Endothelial cell of umbilical vein (primary cell): ENCODE measurements around the gene PIAS2. TPM values are rescaled to one million over a fixed set of nuclear protein-coding genes. Genes with fewer than 3 reads are reported as not detected.

Source experiments
- BruUV-seq: library from RNA; stranded (reverse); fragments of 400-500 nt; replicated peaks from 2 replicates; lab custom pipeline; 2021; lab: Mats Ljungman, UMichigan
- CTCF ChIA-PET: fragments of 300-600, 350-600 bp; sonication (Branson Sonifier 250); formaldehyde crosslinking; loops from one replicate; lab custom pipeline; 2021; ENCODE audit warnings: antibody characterized with exemption, inconsistent platforms; lab: Charles Lee
- POLR2A ChIA-PET: fragments of 300-600, 350-600 bp; sonication (Branson Sonifier 250); formaldehyde crosslinking; loops from one replicate; lab custom pipeline; 2021; ENCODE audit warnings: antibody characterized with exemption, inconsistent platforms; lab: Charles Lee
- DNase-seq: peaks from one replicate; pipeline ENCODE4 v3.0.0-alpha.2; 2011; ENCODE audit warnings: low read depth, low spot score
- FAIRE-seq: peaks from 2 replicates; lab custom pipeline; 2011; peaks lifted over from hg19 to GRCh38; lab: Jason Lieb, UNC
- H2AFZ ChIP-seq: 2 replicates; pipeline ENCODE4 v1.6.0; 2012; ENCODE audit warnings: low read depth, low read length, control low read depth, inconsistent platforms
- H3K27ac ChIP-seq: 2 replicates; pipeline ENCODE4 v1.5.1; 2011; ENCODE audit warnings: low read depth, mild to moderate bottlenecking, control low read depth, low read length, moderate library complexity; ENCODE audit not compliant: insufficient read depth
- H3K27me3 ChIP-seq, 2 experiments: 2 replicates each; pipeline versions ENCODE4 v1.6.0 to v1.6.1; 2011; ENCODE audit warnings: low read length in 2 of 2, mixed read lengths in 1 of 2; ENCODE audit not compliant: control insufficient read depth in 2 of 2, insufficient read depth in 2 of 2
- H3K36me3 ChIP-seq, 2 experiments: 2 replicates in 1 of 2; 3 replicates in 1 of 2; pipeline ENCODE4 v1.5.1; 2011; ENCODE audit warnings: low read length in 2 of 2, mild to moderate bottlenecking in 1 of 2, moderate library complexity in 1 of 2; ENCODE audit not compliant: control insufficient read depth in 2 of 2, insufficient read depth in 2 of 2; ENCODE audit errors: extremely low read depth in 1 of 2
- H3K4me1 ChIP-seq: 3 replicates; pipeline ENCODE4 v1.5.1; 2011; ENCODE audit warnings: mild to moderate bottlenecking, low read length; ENCODE audit not compliant: control insufficient read depth, insufficient read depth; ENCODE audit errors: extremely low read depth
- H3K4me2 ChIP-seq: 2 replicates; pipeline ENCODE4 v1.6.1; 2011; ENCODE audit warnings: low read length, control low read depth, mixed read lengths; ENCODE audit not compliant: insufficient read depth
- H3K4me3 ChIP-seq, 3 experiments: fragments of 200-600 bp in 1 of 3; sonication (generic), shearing (Covaris generic) in 1 of 3; replicated peaks in 1 of 3; 2 replicates each; pipeline ENCODE4 v1.5.1; 2011 to 2016; ENCODE audit warnings: control low read depth in 3 of 3, low read length in 3 of 3, mild to moderate bottlenecking in 2 of 3, inconsistent platforms in 1 of 3, low read depth in 1 of 3, moderate library complexity in 1 of 3; ENCODE audit not compliant: insufficient read depth in 1 of 3
- H3K79me2 ChIP-seq: 2 replicates; pipeline ENCODE4 v1.6.0; 2012; ENCODE audit warnings: low read length, inconsistent platforms; ENCODE audit not compliant: control insufficient read depth, insufficient read depth
- H3K9ac ChIP-seq: replicated peaks from 2 replicates; pipeline ENCODE3; 2011; ENCODE audit warnings: low read length, control low read depth; ENCODE audit not compliant: insufficient read depth; ENCODE audit errors: extremely low read depth
- H3K9me1 ChIP-seq: replicated peaks from 3 replicates; pipeline ENCODE4 v1.6.0; 2011; ENCODE audit warnings: mild to moderate bottlenecking, low read length; ENCODE audit not compliant: control insufficient read depth, insufficient read depth; ENCODE audit errors: extremely low read depth
- H3K9me3 ChIP-seq: replicated peaks from 2 replicates; pipeline ENCODE4 v1.5.1; 2012; ENCODE audit warnings: low read length, inconsistent platforms; ENCODE audit not compliant: control insufficient read depth, insufficient read depth
- H4K20me1 ChIP-seq: replicated peaks from 2 replicates; pipeline ENCODE3; 2011; ENCODE audit warnings: mild to moderate bottlenecking, low read length; ENCODE audit not compliant: control insufficient read depth, insufficient read depth; ENCODE audit errors: extremely low read depth
- EZH2 ChIP-seq: IDR thresholded peaks from 2 replicates; pipeline ENCODE4 v1.6.1; 2012; ENCODE audit warnings: borderline replicate concordance, low read depth, mild to moderate bottlenecking, moderate library complexity, low read length, inconsistent platforms; ENCODE audit not compliant: severe bottlenecking
- FOS ChIP-seq: IDR thresholded peaks from 2 replicates; pipeline ENCODE4 v1.6.1; 2011; ENCODE audit warnings: mild to moderate bottlenecking, low read length, moderate library complexity, borderline replicate concordance; ENCODE audit not compliant: insufficient read depth
- GATA2 ChIP-seq: IDR thresholded peaks from 2 replicates; pipeline ENCODE4 v1.7.0; 2011; ENCODE audit warnings: low read depth, mild to moderate bottlenecking, moderate library complexity, mixed read lengths, low read length; ENCODE audit not compliant: insufficient read length, insufficient read depth
- JUN ChIP-seq: IDR thresholded peaks from 2 replicates; pipeline ENCODE4 v1.6.1; 2011; ENCODE audit warnings: borderline replicate concordance, low read depth; ENCODE audit not compliant: insufficient read length, insufficient read depth
- MYC ChIP-seq: IDR thresholded peaks from one replicate; pipeline ENCODE4 v1.6.1; 2011; ENCODE audit warnings: mild to moderate bottlenecking, low read depth, low read length
- POLR2A ChIP-seq: IDR thresholded peaks from 2 replicates; pipeline ENCODE4 v1.6.1; 2012; ENCODE audit warnings: low read depth, mild to moderate bottlenecking, control low read depth, low read length
- POLR2AphosphoS5 ChIP-seq: IDR thresholded peaks from 2 replicates; pipeline ENCODE4 v1.6.1; 2012; ENCODE audit warnings: low read depth, mild to moderate bottlenecking, control low read depth, low read length, moderate library complexity; ENCODE audit not compliant: insufficient read depth
- dilution Hi-C: fragments of 300-500 bp; cut with MboI; formaldehyde crosslinking; loops from one replicate; pipeline ENCODE4 v1.15.0; 2019; ENCODE audit warnings: low sequenced_read_pairs; ENCODE audit not compliant: extremely low pct_ligation_motif_present
- intact Hi-C: fragments of 100-400 bp; cut with micrococcal nuclease; formaldehyde crosslinking; loops from one replicate; pipeline ENCODE4 v1.10.0; 2022
- polyA plus RNA-seq, 4 experiments: library from polyadenylated mRNA; depleted of rRNA in 3 of 4; stranded (reverse) in 3 of 4; unstranded in 1 of 4; fragments of >200 nt; gene quantifications; 2 replicates each; pipeline versions ENCODE4 v1.2.1 to v1.2.3, GENCODE V29; 2011 to 2012; ENCODE audit warnings: missing spikeins in 1 of 4
- total RNA-seq: library from RNA; stranded (reverse); gene quantifications from 2 replicates; pipeline ENCODE4 v1.2.3, GENCODE V29; 2021
- TF ChIP-seq, protein P1 (sequence below), 2 donors: IDR thresholded peaks; 1 replicate in 1 of 2; 2 replicates in 1 of 2; pipeline ENCODE4 v1.5.1; 2011; ENCODE audit warnings: low read length in 2 of 2, mild to moderate bottlenecking in 2 of 2, moderate library complexity in 2 of 2, control low read depth in 1 of 2, inconsistent platforms in 1 of 2, low read depth in 1 of 2; ENCODE audit not compliant: insufficient read depth in 1 of 2; ENCODE audit errors: extremely low read depth in 1 of 2
- TF ChIP-seq, protein P2 (sequence below): IDR thresholded peaks from 2 replicates; pipeline ENCODE4 v1.6.1; 2011; ENCODE audit not compliant: insufficient read depth, insufficient read length

The PIAS2 gene
- total and polyA plus RNA-seq, 2 donors (not counting 3 experiments of a cell fraction or from before 2014, with no cell fraction given): 7.0 to 34.3 TPM

DNA sequence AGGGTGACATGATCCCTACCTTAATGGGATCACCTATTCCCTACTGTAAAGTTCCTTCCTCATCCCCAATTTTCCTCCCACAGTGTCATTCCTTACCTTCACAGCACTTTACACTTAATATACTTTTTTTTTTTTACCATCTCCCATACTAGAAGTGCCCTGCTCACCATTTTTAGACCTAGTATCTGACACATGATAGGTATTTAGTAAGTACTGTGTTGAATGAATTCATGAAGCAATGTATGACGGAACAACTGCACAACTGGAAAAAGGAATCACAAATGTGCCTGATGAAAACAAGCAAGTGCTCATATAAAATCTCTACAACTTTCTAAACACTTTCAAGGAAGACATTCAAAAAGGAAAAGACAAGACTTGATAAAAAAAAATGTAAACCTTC lies 83.4 kb downstream of the PIAS2 start:
- H3K79me2 ChIP-seq: no peaks in the 10 kb centered on the region
- intact Hi-C loops: no loop called here
- CTCF ChIA-PET: no interaction called here
- no peaks in the 10 kb centered on the region for H3K9me1 ChIP-seq
- no peak for DNase-seq
- no peaks in the 10 kb centered on the region for H4K20me1 ChIP-seq
- BruUV-seq: no TSS peak
- TF ChIP-seq GATA2 (no peak), POLR2A (no peak), MYC (no peak), FOS (no peak), POLR2AphosphoS5 (no peak), EZH2 (no peak), JUN (no peak)
- TF ChIP-seq, protein P1, sequence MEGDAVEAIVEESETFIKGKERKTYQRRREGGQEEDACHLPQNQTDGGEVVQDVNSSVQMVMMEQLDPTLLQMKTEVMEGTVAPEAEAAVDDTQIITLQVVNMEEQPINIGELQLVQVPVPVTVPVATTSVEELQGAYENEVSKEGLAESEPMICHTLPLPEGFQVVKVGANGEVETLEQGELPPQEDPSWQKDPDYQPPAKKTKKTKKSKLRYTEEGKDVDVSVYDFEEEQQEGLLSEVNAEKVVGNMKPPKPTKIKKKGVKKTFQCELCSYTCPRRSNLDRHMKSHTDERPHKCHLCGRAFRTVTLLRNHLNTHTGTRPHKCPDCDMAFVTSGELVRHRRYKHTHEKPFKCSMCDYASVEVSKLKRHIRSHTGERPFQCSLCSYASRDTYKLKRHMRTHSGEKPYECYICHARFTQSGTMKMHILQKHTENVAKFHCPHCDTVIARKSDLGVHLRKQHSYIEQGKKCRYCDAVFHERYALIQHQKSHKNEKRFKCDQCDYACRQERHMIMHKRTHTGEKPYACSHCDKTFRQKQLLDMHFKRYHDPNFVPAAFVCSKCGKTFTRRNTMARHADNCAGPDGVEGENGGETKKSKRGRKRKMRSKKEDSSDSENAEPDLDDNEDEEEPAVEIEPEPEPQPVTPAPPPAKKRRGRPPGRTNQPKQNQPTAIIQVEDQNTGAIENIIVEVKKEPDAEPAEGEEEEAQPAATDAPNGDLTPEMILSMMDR (IDR thresholded peaks at IDR 0.05; ENCODE audit: extremely low read depth in 1 of 2, insufficient read depth in 1 of 2, low read depth in 1 of 2, low read length in 2 of 2): no peak
- TF ChIP-seq, protein P2, sequence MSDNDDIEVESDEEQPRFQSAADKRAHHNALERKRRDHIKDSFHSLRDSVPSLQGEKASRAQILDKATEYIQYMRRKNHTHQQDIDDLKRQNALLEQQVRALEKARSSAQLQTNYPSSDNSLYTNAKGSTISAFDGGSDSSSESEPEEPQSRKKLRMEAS: no peak
- no peak overlapping the region for H2AFZ ChIP-seq
- no peak overlapping the region for H3K4me2 ChIP-seq
- H3K9ac ChIP-seq: no peak overlapping the region
- FAIRE-seq: no peak
- dilution Hi-C loops: no loop called here
- POLR2A ChIA-PET: no interaction called here
- no peaks in the 10 kb centered on the region for H3K9me3 ChIP-seq
- no peak overlapping the region for H3K4me3 ChIP-seq
- no peaks in the 10 kb centered on the region for H3K27me3 ChIP-seq
- no peak overlapping the region for H3K27ac ChIP-seq
- H3K36me3 ChIP-seq: no peaks in the 10 kb centered on the region
- H3K4me1 ChIP-seq: no peaks in the 10 kb centered on the region
